Activated CD8-positive, alpha-beta memory T cell treated with anti-CD3 and anti-CD28 coated beads for 1 hour (primary cell): ENCODE measurements around the gene CTDSP1.

Source experiments
- DNase-seq, 2 donors: peaks; one replicate each; pipeline ENCODE4 v3.0.0-alpha.2; 2020; ENCODE audit warnings: low read depth in 1 of 2; ENCODE audit errors: extremely low read depth in 1 of 2

CTDSP1 gene

GRCh38 chr2:218452079-218452478 lies 52.4 kb downstream of the CTDSP1 start:
- no peak for DNase-seq
